DMS153 treated with DMSO at 0.1 percent for 48 hours (cell line): Measurements from ENCODE around the gene NHSL2.

Experiments
- DNase-seq: peaks from one replicate; lab custom pipeline; 2025; ENCODE audit not compliant: unreplicated experiment; lab: John Stamatoyannopoulos, UW

The NHSL2 gene

DNA sequence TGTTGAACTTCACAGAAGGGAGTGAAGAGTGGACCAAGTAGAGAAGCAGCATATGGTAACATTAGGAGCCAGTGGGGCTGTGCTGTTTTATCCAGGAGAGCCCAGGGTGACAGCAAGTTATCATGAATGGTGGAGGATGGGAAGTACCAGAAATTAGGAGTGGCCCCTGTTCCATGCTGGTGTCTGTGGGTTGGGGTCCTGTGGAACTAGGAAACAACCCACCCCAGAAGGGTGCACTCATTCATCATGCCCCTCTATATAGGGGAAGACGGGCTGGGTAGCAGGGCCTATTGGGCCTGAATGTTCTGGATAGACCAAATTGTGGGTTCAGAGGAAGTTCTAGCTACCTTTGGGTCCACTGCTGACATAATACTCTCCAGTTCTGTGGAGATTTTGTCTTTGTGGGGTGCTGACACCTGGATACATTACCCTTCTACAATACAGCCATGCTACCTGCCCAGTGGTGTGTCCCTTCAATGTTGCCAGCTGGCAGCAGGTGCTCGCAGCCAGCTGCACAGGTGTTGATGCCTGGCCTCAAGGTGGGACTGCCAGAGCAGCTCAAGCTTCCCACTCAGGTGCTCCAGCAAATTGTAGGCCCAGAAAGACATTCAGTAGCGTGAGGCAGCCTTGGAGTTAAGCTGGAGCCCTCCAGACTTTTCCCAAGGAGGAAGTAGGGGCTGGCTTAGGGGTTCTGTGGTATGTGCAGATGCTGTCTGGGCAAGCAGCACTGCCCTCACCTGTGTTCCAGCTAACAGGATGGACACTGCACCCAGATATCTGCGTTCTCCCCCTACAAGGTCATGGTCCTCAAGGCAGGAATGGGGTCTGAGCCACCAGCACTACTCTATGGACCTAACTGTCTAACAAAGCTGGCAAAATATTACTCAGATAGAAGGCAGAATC, 106.5 kb downstream of the NHSL2 start:
- DNase-seq, result no peak

GRCh38 chrX:72018277-72019112, 107.8 kb downstream of the NHSL2 start:
- DNase-seq, result peak; percentile 37

- DNase-seq, result no peak
Observed at GRCh38 chrX:72019487-72019886, 108.8 kb downstream of the NHSL2 start.

DNA sequence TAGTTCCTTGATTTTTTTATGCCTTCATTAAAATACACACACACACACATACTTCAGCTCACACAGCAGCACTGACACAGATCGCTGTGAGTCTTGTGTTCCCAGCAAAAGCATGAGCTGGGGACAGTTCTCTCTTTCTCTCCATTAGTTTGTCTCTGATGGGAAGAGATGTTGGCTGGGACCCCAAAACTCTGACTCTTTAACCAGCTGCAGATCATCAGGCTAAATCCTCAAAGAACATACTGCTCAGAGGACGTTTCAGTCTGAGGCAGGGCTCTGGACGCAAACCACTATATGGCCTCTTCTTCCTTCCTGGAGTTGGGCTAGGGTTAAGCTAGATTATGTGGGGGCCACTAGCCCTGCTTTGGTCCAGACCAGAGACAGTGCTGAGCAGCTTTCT, 109.6 kb downstream of the NHSL2 start:
- no peak for DNase-seq

- no peak for DNase-seq
Observed at GRCh38 chrX:72020788-72021187, 110.1 kb downstream of the NHSL2 start.

GRCh38 chrX:72021975-72022374, 111.3 kb downstream of the NHSL2 start:
- DNase-seq, result no peak

DNA sequence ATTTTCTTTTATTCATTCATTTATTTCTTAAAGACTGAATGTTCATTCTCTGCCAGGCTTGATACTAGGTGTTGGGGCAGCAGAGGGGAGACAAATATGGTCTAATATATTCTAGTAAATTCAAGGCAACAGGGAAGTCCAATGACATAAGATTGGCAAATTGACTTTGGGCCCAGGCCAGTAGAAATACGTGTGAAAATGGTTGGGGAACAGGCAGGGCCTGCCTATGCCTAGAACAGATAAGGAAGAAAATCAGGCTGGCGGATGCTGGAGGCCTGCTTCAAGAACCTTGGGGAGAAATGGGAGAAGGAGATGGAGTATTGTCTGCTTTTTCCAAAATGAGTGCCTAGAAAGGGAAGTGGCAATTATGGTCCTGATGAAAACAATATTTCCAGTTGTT, 112.4 kb downstream of the NHSL2 start:
- no peak for DNase-seq

- no peak for DNase-seq
Observed at GRCh38 chrX:72025236-72025770, 114.7 kb downstream of the NHSL2 start.

GRCh38 chrX:72026341-72027023, 115.8 kb downstream of the NHSL2 start:
- no peak for DNase-seq

- no peak for DNase-seq
Observed at GRCh38 chrX:72027024-72027913, 116.6 kb downstream of the NHSL2 start.

DNA sequence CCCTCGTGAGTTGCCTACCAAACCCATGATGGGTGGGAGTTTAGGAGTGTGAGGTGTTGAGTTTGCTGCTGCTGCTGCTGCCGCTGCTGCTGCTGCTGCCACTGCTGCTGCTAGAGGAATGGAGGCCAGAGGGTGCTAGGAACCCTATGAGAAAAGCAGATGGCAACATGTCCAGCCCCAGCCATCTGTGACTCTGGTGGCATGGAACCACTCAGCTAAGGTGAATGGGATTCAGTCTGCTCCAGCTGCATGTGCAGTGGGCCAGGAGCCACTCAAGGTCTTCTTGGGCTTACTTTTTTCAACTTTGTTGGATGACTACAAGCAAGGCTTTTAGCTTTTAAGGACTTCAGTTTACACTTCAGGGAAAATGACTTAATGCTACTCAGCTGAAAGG, 117.3 kb downstream of the NHSL2 start:
- no peak for DNase-seq

DNA sequence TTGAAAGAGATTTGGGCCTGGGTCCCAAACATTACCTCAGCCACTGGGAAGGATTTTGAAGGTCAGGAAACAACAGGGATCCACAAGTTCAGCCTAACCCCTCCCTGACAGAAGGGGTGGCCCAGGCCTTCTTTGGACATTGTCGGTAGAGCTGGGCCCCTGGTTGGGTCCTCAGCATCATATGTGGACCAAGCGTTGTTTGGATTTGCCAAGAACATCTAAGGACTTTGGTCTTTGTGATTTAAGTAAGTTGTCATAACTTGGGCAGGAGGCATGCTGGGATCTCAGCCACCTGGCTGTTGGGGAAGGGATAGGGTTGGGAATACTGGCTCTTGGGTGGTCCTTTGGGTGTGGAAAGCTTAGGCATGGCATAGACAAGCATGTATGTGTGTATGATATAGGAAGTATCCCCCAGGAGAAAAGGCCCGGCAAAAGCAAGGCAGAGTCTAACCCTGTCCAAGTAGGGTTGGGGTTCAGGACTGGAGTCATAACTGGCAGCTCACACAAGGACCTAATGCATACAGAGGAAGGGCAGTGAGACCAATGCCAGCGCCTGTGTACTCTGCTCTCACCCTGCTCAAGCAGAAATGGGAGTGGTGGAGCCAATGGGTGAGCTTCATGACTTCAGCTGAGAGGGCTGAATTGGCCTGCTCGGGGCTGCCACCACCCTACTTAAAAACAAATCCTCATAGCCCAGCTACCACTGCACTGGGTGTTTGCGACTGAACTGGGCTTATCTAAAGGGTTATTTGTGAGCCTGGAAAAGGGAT, 118.2 kb downstream of the NHSL2 start:
- no peak for DNase-seq

GRCh38 chrX:72029483-72030411, 119.1 kb downstream of the NHSL2 start:
- no peak for DNase-seq

- DNase-seq, result no peak
Observed at GRCh38 chrX:72030431-72030830, 119.8 kb downstream of the NHSL2 start.

DNA sequence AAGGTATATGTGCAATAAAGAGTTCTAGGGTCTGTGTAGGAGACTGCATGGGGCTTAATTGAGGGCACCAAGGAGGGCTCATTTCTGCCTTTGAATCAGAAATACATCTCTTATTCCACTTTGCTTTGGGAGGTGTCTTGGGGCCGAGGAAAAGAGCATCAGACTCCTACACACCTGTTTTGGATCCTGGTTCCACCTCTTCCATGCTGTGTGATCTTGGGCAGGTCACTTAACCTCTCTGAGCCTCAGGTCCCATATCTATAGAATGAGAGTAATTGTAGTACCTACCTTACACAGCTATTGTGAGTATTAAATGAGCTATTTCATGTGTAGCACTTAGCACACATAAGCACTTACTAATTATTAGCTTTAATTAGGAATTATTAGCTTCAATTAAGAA, 120.5 kb downstream of the NHSL2 start:
- no peak for DNase-seq

GRCh38 chrX:72031634-72032033, 121.0 kb downstream of the NHSL2 start:
- no peak for DNase-seq

- no peak for DNase-seq
Observed at GRCh38 chrX:72037601-72038000, 127.0 kb downstream of the NHSL2 start.

DNA sequence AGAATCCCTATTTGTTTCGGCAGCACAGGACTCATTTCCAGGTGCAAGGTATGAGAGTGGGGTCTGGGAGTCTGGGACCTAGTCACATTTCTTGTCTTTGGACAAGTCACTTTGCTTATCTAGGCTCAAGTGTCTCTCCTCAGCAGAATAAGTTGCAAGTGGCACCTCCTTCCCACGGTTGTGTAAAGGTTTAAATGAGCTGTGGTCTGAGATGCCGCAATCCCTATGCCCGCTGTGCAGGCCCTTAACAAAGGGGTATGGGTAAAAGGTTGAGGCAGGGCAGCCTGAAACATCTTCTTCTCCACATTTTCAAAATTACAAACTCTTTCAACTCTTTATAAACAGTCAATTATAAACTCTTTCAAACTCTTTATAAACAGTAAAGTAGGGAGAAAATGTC, 127.4 kb downstream of the NHSL2 start:
- DNase-seq, result no peak
